Peyer's patch (tissue), 4 donors: ENCODE measurements around the gene PTPRR. TPM values are rescaled to one million over a fixed set of nuclear protein-coding genes. Genes with fewer than 3 reads are reported as not detected.

Experiments used
- DNase-seq, 3 donors: peaks; one replicate each; pipeline ENCODE4 v3.0.0-alpha.2; 2017 to 2019
- H3K27ac ChIP-seq, 4 donors: fragments of 200-600 bp; sonication (generic); one replicate each; pipeline ENCODE4 v1.5.1; 2016 to 2019
- H3K27me3 ChIP-seq, 2 donors: fragments of 200-600 bp; sonication (generic); one replicate each; pipeline ENCODE4 v1.5.1; 2019
- H3K36me3 ChIP-seq, 3 donors: fragments of 200-600 bp; sonication (generic); one replicate each; pipeline ENCODE4 v1.5.1; 2016 to 2019
- H3K4me1 ChIP-seq, 4 donors: fragments of 200-600 bp; sonication (generic); one replicate each; pipeline ENCODE4 v1.5.1; 2016 to 2019
- H3K4me3 ChIP-seq, 4 donors: fragments of 200-600 bp; sonication (generic); 1 replicate in 3 of 4; 2 replicates in 1 of 4; pipeline ENCODE4 v1.5.1; 2016 to 2019; ENCODE audit warnings: mild to moderate bottlenecking in 1 of 4
- H3K9me3 ChIP-seq, 4 donors: fragments of 200-600 bp; sonication (generic); one replicate each; pipeline ENCODE4 v1.5.1; 2016 to 2019; ENCODE audit warnings: mild to moderate bottlenecking in 1 of 4
- CTCF ChIP-seq, 6 experiments: fragments of 450-650 bp in 4 of 6; fragments of 200-600 bp in 2 of 6; sonication (generic) in 1 of 6; IDR thresholded peaks; one replicate each; pipeline ENCODE4 v1.5.1; 2017 to 2019; ENCODE audit warnings: antibody characterized with exemption in 6 of 6, mild to moderate bottlenecking in 3 of 6, moderate library complexity in 1 of 6
- POLR2A ChIP-seq, 2 donors: fragments of 450-650 bp; IDR thresholded peaks; one replicate each; pipeline ENCODE4 v1.5.1; 2017; ENCODE audit warnings: antibody characterized with exemption in 2 of 2, mild to moderate bottlenecking in 2 of 2, moderate library complexity in 2 of 2
- total RNA-seq, 4 donors: library from RNA; depleted of rRNA; stranded (reverse); fragments of >200 nt; gene quantifications; one replicate each; pipeline ENCODE4 v1.1.0, GENCODE V29; 2016

The PTPRR gene
- total RNA-seq, 4 donors from 2014 or later = 17.5 to 30.3 (median 20.2) TPM; not detected in 1

GRCh38 chr12:70635755-70636154 is 284.8 kb downstream of the PTPRR start:
- H3K27me3 ChIP-seq = peaks cover 0 to 3% of the 10 kb centered on the region in 2 donors
- no peaks in the 10 kb centered on the region for H3K4me1 ChIP-seq
- DNase-seq = no peak
- no peaks in the 10 kb centered on the region for H3K36me3 ChIP-seq
- no peak for TF ChIP-seq CTCF (IDR thresholded peaks at IDR 0.05)
- TF ChIP-seq POLR2A (IDR thresholded peaks at IDR 0.05) = no peak
- no peaks in the 10 kb centered on the region for H3K9me3 ChIP-seq
- H3K4me3 ChIP-seq = no peak overlapping the region
- H3K27ac ChIP-seq = no peak overlapping the region

GRCh38 chr12:70628701-70629480 is 291.6 kb downstream of the PTPRR start:
- no peaks in the 10 kb centered on the region for H3K4me1 ChIP-seq
- H3K9me3 ChIP-seq = no peaks in the 10 kb centered on the region
- no peak overlapping the region for H3K27ac ChIP-seq
- no peak for DNase-seq
- H3K27me3 ChIP-seq = peaks cover 0 to 1% of the 10 kb centered on the region in 2 donors
- no peak overlapping the region for H3K4me3 ChIP-seq
- H3K36me3 ChIP-seq = no peaks in the 10 kb centered on the region
- TF ChIP-seq POLR2A (IDR thresholded peaks at IDR 0.05) (no peak), CTCF (IDR thresholded peaks at IDR 0.05) (no peak)

- Histone ChIP-seq H3K9me3 (no peaks in the 10 kb centered on the region), H3K27me3 (no peaks in the 10 kb centered on the region), H3K36me3 (no peaks in the 10 kb centered on the region), H3K4me3 (no peak overlapping the region), H3K4me1 (no peaks in the 10 kb centered on the region), H3K27ac (no peak overlapping the region)
- TF ChIP-seq CTCF (IDR thresholded peaks at IDR 0.05) = no peak
- no peak for TF ChIP-seq POLR2A (IDR thresholded peaks at IDR 0.05)
- DNase-seq = no peak
Observed at GRCh38 chr12:70627677-70628076, 292.9 kb downstream of the PTPRR start.

- Histone ChIP-seq H3K4me1 (no peaks in the 10 kb centered on the region), H3K36me3 (peaks cover 0 to 3% (median 0%) of the 10 kb centered on the region in 3 donors), H3K27me3 (no peaks in the 10 kb centered on the region), H3K4me3 (no peak overlapping the region), H3K9me3 (no peaks in the 10 kb centered on the region), H3K27ac (no peak overlapping the region)
- no peak for TF ChIP-seq CTCF (IDR thresholded peaks at IDR 0.05)
- no peak for TF ChIP-seq POLR2A (IDR thresholded peaks at IDR 0.05)
- no peak for DNase-seq
Observed at GRCh38 chr12:70626180-70626579, 294.4 kb downstream of the PTPRR start.

GRCh38 chr12:70619471-70620152 is 300.9 kb downstream of the PTPRR start:
- no peak overlapping the region for H3K4me3 ChIP-seq
- peaks cover 0 to 3% (median 0%) of the 10 kb centered on the region in 3 donors for H3K36me3 ChIP-seq
- no peaks in the 10 kb centered on the region for H3K27me3 ChIP-seq
- H3K27ac ChIP-seq = no peak overlapping the region
- H3K4me1 ChIP-seq = no peaks in the 10 kb centered on the region
- no peak for TF ChIP-seq CTCF (IDR thresholded peaks at IDR 0.05)
- TF ChIP-seq POLR2A (IDR thresholded peaks at IDR 0.05) = no peak
- no peak for DNase-seq
- H3K9me3 ChIP-seq = no peaks in the 10 kb centered on the region
